IPS-11a (cell line): ENCODE data around the gene BMP6.
"Not testable (repeated sequence)": the region's sequence is repeated elsewhere in the genome, so short reads cannot be mapped to it uniquely, and the experiment has no call there.

Experiments used
- H3K4me3 ChIP-seq: one replicate; pipeline ENCODE4 v1.5.1; 2013; ENCODE audit warnings: low read depth, low read length, control low read depth

BMP6 gene

DNA sequence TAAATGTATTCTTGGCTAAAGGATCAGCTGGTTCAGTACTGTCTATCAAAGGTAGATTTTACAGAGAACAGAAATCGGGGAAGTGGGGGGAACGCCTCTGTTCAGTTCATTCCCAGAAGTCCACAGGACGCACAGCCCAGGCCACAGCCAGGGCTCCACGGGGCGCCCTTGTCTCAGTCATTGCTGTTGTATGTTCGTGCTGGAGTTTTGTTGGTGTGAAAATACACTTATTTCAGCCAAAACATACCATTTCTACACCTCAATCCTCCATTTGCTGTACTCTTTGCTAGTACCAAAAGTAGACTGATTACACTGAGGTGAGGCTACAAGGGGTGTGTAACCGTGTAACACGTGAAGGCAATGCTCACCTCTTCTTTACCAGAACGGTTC is 154.8 kb downstream of the BMP6 start:
- H3K4me3 ChIP-seq = no peak overlapping the region

DNA sequence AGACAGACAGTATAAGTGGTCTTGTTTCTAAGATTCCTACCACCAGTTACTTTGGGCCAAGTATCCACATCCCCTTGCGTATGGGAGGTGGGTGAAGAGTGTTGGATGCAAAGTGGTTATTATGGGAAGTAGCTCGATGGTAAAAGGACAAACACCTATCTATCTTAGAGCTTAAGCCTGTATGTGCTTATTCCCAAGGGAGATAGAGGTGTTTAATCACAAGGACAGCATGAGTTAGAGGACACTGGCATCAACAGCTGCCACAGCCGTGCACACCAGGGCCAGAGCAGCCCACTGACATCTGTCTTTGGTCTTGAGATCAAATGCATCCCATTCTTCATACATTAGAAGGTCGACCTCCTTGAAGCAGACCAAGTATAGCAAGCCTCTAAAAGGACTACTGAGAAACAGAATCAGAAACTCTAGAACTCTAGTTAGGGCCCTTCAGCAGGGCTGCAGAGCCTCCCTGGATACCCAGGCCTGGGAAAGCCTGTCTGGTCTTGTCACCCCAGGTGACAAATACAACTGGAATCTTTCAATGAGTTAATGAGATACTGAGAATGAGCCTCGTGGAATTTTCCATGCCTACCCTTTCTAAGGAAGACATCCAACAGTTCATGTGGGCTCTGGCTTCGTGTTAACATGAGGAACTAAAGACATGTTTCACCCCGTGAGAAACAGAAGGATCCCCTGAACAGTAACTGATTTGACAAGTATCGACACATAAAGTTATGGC is 156.0 kb downstream of the BMP6 start:
- no peak overlapping the region for H3K4me3 ChIP-seq

DNA sequence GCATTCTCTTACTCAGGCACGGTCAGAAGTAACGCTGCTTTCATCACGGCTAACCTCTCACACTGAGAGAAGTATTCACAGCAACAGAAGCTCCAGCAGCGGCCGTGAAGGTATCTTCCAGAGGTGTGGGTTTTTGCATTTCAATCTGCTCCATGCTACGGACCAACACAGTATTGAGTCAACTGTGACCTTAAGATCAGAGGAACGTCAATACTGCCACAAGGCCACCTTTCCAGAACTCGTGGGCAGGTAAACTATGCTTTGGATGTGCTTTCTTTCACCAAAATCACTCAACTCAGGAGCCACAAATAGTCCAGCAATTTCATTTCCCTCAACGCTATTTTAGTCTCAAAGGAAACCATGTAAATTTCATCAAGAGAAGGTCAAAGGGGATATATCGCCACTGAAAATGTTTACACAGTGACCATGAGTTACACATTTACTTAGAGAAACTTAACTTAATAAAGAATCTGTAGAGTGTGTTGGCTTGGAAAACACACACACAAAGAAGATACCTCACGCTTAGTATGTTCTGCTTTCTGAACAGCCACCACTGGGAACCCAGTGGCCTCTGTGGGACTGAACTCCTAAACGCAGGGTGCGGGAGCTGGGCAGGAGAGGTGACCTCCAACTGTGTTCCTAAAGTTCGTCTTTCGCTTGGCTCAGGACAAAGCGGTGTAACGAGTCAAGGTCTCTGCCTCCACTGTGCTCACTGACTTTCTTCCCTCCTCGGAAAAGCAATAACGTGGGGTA is 156.8 kb downstream of the BMP6 start:
- H3K4me3 ChIP-seq = no peak overlapping the region

DNA sequence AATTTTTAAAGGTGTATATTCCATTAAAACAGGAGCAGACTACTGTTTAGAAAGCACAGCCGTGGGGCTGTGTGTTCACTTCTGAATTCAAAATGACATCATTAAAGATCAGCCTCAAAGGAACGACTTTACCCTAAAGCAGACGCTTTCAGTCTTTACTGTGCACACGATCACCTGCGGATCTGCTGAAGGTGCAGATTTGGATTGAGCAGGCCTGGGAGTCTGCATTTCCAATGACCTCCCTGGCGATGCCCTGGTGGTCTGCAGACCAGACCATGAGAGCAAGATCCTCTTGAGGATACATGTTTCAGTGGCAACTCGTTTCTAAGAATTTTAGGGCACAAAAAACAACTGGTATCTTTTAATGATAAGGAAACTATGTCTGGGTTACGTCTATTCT is 157.5 kb downstream of the BMP6 start:
- no peak overlapping the region for H3K4me3 ChIP-seq

DNA sequence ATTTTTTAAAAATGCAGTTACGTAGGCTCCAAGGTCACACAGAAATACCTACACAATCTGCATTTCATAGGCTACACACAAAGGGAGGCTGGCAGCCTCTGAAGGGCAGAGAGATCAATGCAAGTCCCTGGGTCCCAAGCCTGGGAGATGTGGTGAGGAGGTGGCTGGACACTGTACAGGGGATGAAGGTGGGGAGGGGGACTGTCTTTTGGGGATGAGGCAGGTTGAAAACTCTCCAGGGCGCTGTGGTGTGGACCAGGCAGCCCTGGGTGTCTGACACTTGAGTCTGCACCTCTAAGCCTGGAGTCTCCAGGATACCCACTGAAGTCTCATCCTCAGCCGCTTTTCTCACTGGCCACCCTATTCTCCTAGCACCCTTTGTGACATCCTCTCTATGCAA is 160.2 kb downstream of the BMP6 start:
- no peak overlapping the region for H3K4me3 ChIP-seq

DNA sequence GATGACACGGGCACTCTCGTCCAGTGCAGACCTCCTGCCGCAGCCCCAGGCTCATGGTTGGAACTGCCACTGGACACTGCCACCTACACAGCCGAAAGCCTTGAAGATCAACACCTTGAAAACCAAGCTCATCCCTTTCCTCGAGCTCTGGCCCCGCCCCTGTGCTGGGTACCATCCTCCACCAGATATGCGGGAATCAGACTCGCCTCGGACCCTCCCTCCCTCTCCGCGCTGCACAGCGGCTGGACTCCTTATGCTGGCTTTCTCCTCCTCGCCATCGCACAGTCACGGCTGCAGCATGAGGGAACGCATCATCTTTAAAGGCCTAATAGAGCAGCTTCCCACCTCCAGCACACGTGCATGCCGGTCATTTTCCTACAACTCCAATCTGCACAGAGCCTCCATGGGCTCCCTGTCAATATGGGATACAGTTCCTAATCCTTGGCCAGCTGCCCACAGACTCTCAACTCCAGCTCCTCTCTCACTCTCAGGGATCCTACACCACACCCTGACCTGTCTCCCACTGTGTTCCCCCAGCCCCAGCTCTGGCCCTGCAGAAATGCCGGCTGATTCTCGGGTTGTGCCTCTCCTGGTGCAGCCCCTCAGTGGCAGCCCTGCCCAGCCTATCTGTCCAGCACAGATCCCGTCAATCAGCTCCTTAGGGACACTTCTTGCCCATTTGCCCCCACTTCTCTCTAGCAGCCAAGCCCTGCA is 161.5 kb downstream of the BMP6 start:
- H3K4me3 ChIP-seq = no peak overlapping the region

DNA sequence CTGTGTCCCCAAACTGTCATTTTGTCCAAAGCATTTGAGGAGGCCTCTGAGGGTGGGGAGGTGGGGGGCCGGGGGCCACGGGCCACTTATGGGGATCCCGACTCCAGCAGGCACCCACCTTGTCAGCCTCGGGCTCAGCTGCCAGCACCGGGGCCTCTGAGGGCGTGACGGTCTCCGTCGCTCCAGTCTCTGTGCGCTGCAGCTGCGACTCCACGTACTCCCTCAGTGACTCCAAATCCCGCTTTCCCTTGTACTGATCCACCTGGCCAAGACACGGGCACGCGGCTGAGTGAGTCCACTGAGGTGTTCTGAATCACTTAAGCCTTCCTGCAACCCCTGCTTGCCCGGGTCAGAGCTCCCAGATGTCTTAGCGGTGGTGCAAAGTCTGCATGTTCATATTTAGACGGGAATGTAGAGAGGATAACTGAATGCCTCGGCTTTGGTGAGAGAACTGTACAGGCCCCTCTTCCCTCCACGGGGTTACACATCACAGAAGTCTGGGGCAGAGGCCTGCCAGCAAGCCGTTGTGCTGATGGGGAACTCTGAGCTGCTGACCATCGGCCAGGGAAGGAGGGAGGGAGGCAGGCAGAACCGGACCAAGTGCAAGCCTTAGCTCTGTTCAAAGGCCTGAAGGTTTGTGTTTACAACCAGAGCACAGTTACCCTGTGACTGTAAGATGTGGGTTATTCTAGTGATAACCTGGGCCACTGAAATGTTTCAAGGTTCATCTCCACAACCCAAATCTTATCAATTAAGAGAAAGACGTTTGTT is 162.9 kb downstream of the BMP6 start:
- H3K4me3 ChIP-seq = no peak overlapping the region

DNA sequence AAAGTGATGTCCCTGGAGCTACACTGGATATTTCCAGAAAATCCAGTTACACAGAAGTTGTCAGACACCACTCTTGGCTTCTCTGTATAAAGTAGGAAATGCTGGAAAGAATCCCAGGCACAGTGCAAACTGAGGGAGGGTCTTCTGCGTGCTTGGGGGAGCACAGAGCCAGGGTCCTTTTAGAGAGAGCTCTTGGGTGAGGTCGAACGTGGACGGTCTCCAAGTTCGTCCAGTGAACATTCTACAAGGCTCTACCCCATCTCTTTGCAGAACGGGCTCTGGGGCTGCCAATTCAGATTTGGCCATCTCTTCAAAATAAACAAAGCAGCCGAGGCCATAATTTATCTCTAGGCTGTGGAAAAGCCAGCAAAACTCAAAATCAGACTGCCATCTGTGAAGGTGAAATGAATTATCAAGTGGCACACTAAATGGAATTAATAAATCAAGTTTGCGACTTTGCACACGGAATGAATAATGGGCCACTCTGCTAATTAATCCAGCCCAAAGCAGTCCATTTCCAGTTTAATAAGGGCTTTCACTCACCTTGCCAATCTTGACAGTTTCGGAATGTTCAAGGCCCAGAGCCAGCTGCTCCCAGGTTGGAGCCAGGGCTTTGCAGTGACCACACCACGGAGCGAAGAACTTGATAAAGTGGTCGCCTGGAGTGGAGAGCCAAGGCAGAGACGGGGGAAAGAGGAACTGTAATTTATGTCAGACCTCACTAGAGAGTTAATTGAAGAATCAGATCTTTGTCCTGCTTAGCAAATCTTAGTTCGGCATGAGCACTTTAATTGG is 165.4 kb downstream of the BMP6 start:
- H3K4me3 ChIP-seq = no peak overlapping the region

DNA sequence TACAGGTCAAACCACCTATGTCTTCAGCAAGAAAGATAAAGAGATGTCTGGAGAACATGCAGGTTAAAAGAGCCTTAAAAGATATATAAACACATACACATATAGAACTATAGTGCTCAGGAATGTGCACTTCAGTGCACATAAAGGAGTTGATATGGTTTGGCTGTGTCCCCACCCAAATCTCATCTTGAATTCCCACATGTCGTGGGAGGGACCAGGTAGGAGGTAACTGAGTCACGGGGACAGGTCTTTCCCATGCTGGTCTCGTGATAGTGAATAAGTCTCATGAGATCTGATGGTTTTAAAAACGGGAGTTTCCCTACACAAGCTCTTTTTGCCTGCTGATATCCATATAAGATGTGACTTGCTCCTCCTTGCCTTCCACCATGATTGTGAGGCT is 166.5 kb downstream of the BMP6 start:
- not testable (repeated sequence) for H3K4me3 ChIP-seq

DNA sequence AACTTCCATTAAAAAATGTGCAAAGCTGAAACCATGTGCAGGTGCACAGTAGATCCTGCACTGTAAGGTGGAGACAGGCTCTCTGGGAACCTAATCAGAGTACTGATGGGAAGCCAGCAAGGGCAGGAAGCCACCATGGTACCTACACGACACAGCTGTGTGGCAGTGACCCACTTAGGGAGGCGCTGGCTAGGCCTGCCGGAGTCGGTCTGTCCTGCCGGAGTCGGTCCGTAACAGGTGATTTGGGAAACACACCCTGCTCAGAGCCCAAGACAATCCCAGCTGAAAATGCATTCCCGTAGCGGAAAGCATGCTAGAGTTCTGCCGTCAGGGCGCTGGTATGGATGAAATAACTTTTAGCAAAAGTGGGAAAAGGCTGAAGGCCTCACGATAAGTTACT is 167.4 kb downstream of the BMP6 start:
- H3K4me3 ChIP-seq = no peak overlapping the region

DNA sequence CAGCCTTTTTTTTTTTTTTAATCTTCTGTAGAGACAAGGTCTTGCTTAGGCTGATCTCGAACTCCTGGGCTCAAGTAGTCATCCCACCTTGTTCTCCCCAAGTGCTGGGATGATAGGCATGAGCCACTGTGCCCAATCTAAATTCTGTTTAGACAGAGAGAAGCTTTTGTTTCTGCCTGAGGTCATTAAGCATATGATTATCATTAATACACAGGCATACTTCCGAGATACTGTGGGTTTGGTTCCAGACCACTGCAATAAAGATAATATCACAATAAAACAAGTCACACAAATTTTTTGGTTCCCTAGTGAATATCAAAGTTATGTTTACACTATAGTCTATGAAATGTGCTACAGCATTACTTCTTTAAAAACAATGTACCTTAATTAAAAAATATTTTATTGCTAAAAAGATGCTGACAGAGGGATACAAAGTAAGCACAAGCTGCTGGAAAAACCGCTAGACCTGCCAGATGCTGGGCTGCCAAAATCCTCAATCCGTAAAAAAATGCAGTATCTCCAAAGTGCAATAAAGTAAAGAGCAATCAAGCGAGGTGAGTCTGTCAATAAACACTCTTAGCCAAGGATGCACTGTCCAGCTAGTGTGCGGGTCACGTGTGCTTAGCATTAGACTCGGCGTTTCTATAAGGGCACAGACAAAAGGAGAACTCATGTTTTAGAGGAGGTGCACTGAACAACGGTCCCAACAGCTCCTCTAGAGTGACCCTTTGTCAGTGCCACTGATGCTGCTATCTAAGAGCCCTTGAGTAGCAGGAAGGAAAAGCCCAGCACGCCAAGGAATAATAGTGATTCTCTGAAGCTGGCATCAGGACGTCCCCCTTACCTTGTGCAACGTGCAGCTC is 168.6 kb downstream of the BMP6 start:
- H3K4me3 ChIP-seq = no peak overlapping the region

DNA sequence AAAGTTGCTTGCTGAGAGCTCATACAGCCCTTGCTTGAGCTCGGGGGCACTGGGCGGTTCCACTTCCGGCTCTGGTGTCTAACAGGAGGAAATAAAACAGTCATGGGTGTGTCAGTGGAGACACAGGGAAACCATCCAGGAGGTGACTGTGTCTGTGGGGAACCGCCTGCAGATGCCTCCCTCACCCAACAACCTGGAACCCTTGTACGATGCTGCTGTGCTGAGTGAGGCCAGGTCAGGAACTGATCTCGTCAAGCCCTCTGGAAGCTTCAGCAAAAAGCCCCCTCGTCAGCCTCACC is 169.2 kb downstream of the BMP6 start:
- H3K4me3 ChIP-seq = no peak overlapping the region

DNA sequence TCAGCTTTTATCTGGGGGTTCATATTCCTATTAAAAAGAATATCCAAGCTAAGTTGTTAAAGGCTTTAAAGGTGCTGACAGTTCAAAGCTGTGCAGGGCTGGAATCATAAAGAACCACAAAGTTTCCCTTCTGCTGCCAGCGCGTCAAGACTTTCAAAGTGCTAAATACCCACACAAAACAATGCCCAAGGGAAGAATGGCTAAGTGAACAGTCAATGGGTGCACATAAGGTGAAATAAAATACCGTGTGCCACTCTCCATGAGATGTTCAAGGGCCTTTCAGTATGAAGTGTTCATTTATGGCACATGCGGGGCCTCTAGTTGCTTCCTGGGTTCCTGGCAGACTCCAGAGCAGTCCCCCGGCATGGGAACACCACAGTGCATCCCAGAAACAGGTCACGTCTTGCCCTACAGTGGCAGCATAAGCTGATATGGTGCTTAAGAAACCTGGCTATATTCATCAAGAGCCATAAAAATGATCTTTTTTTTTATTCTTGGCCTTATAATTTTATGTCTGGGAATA is 170.6 kb downstream of the BMP6 start:
- H3K4me3 ChIP-seq = no peak overlapping the region

DNA sequence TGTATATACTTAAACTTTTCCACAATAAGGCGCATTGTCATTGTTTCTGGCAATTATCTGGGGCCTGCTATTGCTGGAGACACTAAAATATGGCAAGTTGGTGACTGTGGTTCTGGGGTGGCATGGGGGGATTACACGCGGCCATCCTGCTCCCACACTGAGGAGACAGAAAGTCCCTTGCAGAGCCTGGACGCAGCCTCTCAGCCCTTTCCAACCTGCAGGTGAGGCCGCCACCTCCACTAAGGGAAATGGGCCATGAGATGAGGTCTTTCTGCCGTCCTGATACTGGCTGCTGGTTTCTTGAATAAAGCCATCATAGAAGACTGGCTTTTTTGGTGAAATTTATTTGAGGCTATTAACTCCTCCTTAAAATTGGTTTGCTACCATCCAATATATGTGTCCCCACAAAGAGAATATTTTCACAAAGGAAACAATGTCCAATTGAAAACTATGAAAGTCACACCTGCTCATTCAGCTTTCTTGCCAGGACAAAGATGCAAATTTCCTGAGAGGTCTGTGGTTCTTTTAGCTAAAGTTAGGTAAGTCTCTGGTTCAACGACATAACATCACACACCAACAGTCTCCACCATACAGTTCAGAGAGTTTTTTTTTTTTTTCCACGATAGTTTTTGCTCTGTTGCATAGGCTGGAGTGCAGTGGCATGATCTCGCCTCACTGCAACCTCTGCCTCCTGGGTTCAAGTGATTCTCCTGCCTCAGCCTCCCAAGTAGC is 171.7 kb downstream of the BMP6 start:
- no peak overlapping the region for H3K4me3 ChIP-seq

DNA sequence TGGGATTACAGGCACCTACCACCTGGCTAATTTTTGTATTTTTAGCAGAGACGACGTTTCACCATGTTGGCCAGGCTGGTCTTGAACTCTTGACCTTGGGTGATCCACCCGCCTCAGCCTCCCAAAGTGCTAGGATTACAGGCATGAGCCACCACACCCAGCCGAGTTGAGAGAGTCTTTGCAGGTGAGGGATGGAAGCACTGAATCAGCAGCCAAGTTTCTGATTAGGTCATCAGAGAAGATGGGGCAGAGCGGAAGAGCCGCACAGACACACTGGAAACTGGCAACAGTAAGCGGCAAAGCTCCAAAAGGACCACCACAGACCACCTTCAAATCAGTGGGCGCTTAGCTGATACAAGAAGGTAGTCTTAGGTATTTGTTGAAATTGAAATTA is 172.3 kb downstream of the BMP6 start:
- H3K4me3 ChIP-seq = not testable (repeated sequence)

DNA sequence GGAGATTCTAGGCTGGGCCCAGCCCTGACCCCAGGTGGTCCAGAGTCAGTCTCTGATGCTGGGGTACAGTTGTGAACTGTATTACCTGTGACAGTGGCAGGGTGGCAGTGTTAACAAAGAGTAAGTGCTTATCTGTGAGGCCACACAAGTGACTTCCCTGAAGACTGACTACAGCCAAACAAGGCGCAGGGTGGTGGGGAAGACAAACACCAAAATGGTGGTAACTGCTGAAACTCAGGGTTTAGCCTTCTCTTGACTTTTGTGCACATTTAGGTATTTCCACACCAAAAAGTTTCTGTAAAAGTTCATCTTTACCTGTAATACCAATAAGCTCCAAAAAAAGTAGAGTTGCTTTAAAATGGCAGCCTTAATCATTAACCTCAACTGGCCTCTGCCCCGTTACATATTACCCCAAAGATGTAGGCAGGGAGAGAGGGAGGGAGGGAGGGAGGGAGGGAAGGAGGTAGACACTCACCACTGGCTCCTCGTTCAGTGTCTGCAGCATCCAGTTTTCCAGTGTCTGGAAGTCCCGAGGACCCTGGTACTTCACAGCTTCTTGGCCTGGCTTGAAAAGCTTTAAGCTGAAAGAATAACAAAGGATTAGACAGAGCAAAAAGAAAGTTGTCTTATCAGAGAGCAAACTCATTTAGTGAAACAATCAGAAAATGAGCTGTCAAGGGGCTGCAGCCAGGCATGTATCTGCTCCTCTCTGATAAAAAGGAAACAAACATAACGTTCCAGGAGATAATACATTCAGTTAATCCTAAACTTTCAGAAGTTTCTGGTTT is 173.4 kb downstream of the BMP6 start:
- no peak overlapping the region for H3K4me3 ChIP-seq

DNA sequence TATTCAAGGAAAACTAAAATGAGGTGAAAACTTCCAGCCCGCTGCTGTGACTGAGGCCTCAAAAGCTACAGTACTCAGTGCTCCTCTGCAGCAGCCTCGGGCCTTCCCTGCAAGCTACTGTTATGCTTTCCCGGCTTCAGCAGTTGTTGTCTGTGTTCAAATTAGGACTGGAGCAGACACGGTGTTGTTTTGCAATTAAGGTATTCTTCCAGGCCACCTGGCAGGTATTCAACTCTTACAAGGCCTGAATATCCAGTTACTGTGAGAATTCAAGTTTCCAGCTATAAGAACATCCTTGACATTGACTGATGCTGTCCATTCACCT is 174.0 kb downstream of the BMP6 start:
- no peak overlapping the region for H3K4me3 ChIP-seq

DNA sequence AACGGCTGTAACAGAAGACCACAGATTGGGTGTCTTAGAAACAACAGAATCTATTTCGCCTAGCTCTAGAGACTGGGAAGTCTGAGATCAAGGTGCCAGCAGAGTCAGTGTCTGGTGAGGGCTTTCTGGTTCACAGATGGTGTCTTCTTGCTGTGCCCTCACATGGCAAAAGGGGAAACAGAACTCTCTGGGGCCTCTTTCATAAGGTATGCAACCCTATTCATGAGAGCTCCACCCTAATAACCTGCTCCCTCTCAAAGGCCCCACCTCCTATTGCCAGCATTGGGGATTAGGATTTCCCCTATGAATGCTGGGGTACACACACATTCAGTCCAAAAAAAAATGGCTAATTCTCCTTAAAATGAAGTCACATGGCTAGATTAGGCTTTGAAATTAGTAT is 174.7 kb downstream of the BMP6 start:
- no peak overlapping the region for H3K4me3 ChIP-seq
